A673 (cell line): ENCODE measurements around the gene SCNN1G. TPM values are rescaled to one million over a fixed set of nuclear protein-coding genes. Genes with fewer than 3 reads are reported as not detected.

Source experiments
- BruUV-seq: library from RNA; stranded (reverse); fragments of 400-500 nt; replicated peaks from 2 replicates; lab custom pipeline; 2021; lab: Mats Ljungman, UMichigan
- CTCF ChIA-PET: fragments of 300-600 bp; sonication (Branson Sonifier 250); formaldehyde crosslinking; loops from one replicate; lab custom pipeline; 2022; ENCODE audit warnings: antibody characterized with exemption; lab: Charles Lee
- POLR2A ChIA-PET: fragments of 300-600 bp; sonication (Branson Sonifier 250); formaldehyde crosslinking; loops from one replicate; lab custom pipeline; 2022; ENCODE audit warnings: antibody characterized with exemption; ENCODE audit not compliant: low non-redundant PET; lab: Charles Lee
- DNase-seq: peaks from one replicate; pipeline ENCODE4 v3.0.0-alpha.2; 2015; ENCODE audit warnings: low spot score
- H3K27ac ChIP-seq: fragments of 200-600 bp; sonication (generic); 2 replicates; pipeline ENCODE4 v1.5.1; 2016; ENCODE audit warnings: mixed run types, low read depth, mild to moderate bottlenecking, mixed read lengths, antibody characterized with exemption, low read length; ENCODE audit not compliant: poor library complexity, severe bottlenecking
- H3K27me3 ChIP-seq: fragments of 200-600 bp; sonication (generic); replicated peaks from 2 replicates; pipeline ENCODE4 v1.6.1; 2017; ENCODE audit warnings: mixed run types, low read depth, mild to moderate bottlenecking, mixed read lengths, antibody characterized with exemption, low read length; ENCODE audit not compliant: insufficient read depth, poor library complexity
- H3K36me3 ChIP-seq: fragments of 200-600 bp; sonication (generic); 2 replicates; pipeline ENCODE4 v1.6.1; 2016; ENCODE audit warnings: mixed run types, mild to moderate bottlenecking, mixed read lengths, antibody characterized with exemption, low read length; ENCODE audit not compliant: insufficient read depth, poor library complexity, severe bottlenecking
- H3K4me1 ChIP-seq: fragments of 200-600 bp; sonication (generic); 2 replicates; pipeline ENCODE4 v1.6.1; 2017; ENCODE audit warnings: mixed run types, mild to moderate bottlenecking, mixed read lengths, antibody characterized with exemption, low read length; ENCODE audit not compliant: insufficient read depth, poor library complexity, severe bottlenecking
- H3K4me3 ChIP-seq: fragments of 200-600 bp; sonication (generic); 2 replicates; pipeline ENCODE4 v1.5.1; 2016; ENCODE audit warnings: low read depth, mixed run types, mild to moderate bottlenecking, mixed read lengths, low read length; ENCODE audit not compliant: poor library complexity, severe bottlenecking
- H3K9me3 ChIP-seq: fragments of 200-600 bp; sonication (generic); 2 replicates; pipeline ENCODE4 v1.6.1; 2016; ENCODE audit warnings: mixed run types, low read depth, mild to moderate bottlenecking, mixed read lengths, antibody characterized with exemption, low read length; ENCODE audit not compliant: poor library complexity, severe bottlenecking
- CTCF ChIP-seq: fragments of 300-800, 200-600 bp; sonication (generic); conservative IDR thresholded peaks from 2 replicates; pipeline ENCODE4 v1.5.1; 2017; ENCODE audit warnings: low read depth, mild to moderate bottlenecking, antibody characterized with exemption, low read length, moderate library complexity, mixed read lengths
- EZH2 ChIP-seq: fragments of 200-600 bp; sonication (generic); IDR thresholded peaks from 2 replicates; pipeline ENCODE4 v1.6.1; 2017; ENCODE audit warnings: borderline replicate concordance, low read depth, mild to moderate bottlenecking, mixed read lengths, antibody characterized with exemption, low read length; ENCODE audit not compliant: poor library complexity, severe bottlenecking
- intact Hi-C: fragments of 100-400 bp; cut with micrococcal nuclease; formaldehyde crosslinking; loops from one replicate; pipeline ENCODE4 v1.10.0; 2022; ENCODE audit not compliant: unreplicated experiment
- total RNA-seq: library from RNA; stranded (reverse); gene quantifications from 2 replicates; pipeline ENCODE4 v1.2.3, GENCODE V29; 2021

Gene SCNN1G
- total RNA-seq, 1 experiment from 2014 or later: 22.3 TPM

- TF ChIP-seq EZH2 (no peak), CTCF (no peak)
- no peak for DNase-seq
- Histone ChIP-seq H3K36me3 (no peaks in the 10 kb centered on the region), H3K4me1 (peaks cover 25% of the 10 kb centered on the region), H3K9me3 (peaks cover 10% of the 10 kb centered on the region), H3K4me3 (no peak overlapping the region), H3K27ac (no peak overlapping the region), H3K27me3 (no peaks in the 10 kb centered on the region)
- intact Hi-C loops: no loop called here
- POLR2A ChIA-PET: no interaction called here
- no TSS peak for BruUV-seq
- CTCF ChIA-PET: no interaction called here
Measured at GRCh38 chr16:23137256-23137655, 45.3 kb upstream of the SCNN1G start.

DNA sequence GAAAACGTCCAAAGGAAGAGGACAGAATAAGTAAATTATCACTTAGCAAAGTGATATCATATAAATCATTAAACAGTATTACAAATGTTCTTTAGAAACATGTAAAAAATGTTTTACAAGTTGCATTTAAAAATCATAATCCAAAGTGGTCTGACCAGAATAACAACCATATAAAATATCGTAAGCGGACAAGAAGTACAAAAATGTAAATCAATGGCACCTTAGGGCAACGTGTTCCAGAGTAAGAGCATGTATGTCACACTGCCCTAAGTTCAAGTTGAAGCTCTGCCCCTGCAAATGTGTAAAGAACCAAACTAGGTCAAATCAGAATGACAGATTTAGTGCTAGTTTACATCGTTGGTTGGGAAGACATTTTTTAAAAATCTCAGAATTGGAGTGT is 44.7 kb upstream of the SCNN1G start:
- peaks cover 10% of the 10 kb centered on the region for H3K9me3 ChIP-seq
- H3K4me1 ChIP-seq: peaks cover 25% of the 10 kb centered on the region
- POLR2A ChIA-PET: no interaction called here
- CTCF ChIA-PET: no interaction called here
- no peaks in the 10 kb centered on the region for H3K27me3 ChIP-seq
- H3K27ac ChIP-seq: no peak overlapping the region
- H3K4me3 ChIP-seq: no peak overlapping the region
- no peak for DNase-seq
- TF ChIP-seq EZH2 (no peak), CTCF (no peak)
- no TSS peak for BruUV-seq
- intact Hi-C loops: no loop called here
- no peaks in the 10 kb centered on the region for H3K36me3 ChIP-seq

- H3K36me3 ChIP-seq: no peaks in the 10 kb centered on the region
- CTCF ChIA-PET: no interaction called here
- peaks cover 28% of the 10 kb centered on the region for H3K4me1 ChIP-seq
- TF ChIP-seq CTCF (no peak), EZH2 (no peak)
- no peaks in the 10 kb centered on the region for H3K27me3 ChIP-seq
- no peak overlapping the region for H3K27ac ChIP-seq
- H3K4me3 ChIP-seq: no peak overlapping the region
- POLR2A ChIA-PET: no interaction called here
- intact Hi-C loops: no loop called here
- BruUV-seq: no TSS peak
- peaks cover 10% of the 10 kb centered on the region for H3K9me3 ChIP-seq
- DNase-seq: no peak
Measured at GRCh38 chr16:23140107-23140506, 42.4 kb upstream of the SCNN1G start.
